Suppressor macrophage treated with lipopolysaccharide for 4 hours (primary cell): Measurements from ENCODE around the gene BCAS3.
"Not testable (repeated sequence)": the region's sequence is repeated elsewhere in the genome, so short reads cannot be mapped to it uniquely, and the experiment has no call there.

Source experiments
- DNase-seq: peaks from one replicate; pipeline ENCODE4 v3.0.0-alpha.2; 2020

The BCAS3 gene

GRCh38 chr17:61017317-61018006, 339.8 kb downstream of the BCAS3 start:
- no peak for DNase-seq

- DNase-seq = no peak
These were observed 341.3 kb downstream of the BCAS3 start for GRCh38 chr17:61018938-61019337.

GRCh38 chr17:61023996-61024395, 346.3 kb downstream of the BCAS3 start:
- DNase-seq = no peak

DNA sequence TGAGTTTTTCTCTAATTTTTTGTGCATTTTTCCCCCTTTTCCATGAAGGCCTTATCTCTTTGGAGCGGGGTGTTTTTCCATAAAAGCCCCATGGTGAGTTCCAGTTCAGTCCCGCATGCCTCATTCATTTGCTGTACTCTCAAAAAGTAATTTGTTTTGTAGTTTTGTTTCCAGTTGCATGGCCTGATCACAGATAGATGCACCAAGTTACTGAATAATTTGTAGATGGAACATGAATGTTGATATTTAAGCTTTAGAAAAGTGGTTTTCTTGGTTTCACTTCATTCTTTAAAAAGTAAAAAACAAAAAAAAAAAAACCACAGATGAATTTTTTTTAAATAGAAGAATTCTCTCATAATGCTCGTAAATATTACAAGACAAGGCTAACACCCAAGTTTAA, 349.2 kb downstream of the BCAS3 start:
- DNase-seq = no peak

GRCh38 chr17:61029181-61029580, 351.5 kb downstream of the BCAS3 start:
- DNase-seq = no peak

GRCh38 chr17:61040666-61041065, 363.0 kb downstream of the BCAS3 start:
- no peak for DNase-seq

GRCh38 chr17:61042348-61042747, 364.7 kb downstream of the BCAS3 start:
- DNase-seq = not testable (repeated sequence)

- DNase-seq = no peak
These were observed 369.9 kb downstream of the BCAS3 start for GRCh38 chr17:61047515-61047914.

DNA sequence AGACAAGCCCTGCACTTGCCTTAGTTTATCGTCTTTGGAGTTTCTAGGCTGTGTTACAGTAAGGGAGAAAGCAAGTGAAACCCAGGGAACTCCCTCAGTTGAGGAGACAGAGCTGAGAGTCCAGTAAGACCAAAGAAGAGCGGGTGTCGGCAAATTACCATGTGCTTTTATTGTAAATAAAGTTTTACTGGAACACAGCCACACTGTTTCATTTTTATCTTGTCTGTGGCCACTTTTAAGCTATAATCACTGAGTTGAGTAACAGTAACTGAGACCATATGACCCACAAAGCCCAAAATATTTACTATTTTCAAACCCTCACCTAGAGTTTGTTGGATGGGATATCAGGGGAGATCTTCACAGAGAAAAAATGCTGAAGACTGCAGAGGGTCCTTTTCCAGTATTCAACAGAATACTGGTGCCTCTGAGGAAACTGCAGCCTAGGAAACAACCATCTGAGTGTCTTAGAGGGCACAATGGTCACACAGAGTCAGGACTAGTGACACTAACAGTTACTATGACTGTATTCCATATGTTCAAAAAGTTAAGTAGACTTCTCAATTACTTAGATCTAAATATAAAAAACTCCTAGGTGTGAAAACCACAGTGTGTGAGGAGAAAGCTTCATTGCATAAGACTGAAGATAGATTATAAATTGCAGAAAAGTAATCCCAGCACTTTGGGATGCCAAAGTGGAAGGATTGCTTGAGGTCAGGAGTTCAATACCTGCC, 370.9 kb downstream of the BCAS3 start:
- DNase-seq = peak; percentile 0

DNA sequence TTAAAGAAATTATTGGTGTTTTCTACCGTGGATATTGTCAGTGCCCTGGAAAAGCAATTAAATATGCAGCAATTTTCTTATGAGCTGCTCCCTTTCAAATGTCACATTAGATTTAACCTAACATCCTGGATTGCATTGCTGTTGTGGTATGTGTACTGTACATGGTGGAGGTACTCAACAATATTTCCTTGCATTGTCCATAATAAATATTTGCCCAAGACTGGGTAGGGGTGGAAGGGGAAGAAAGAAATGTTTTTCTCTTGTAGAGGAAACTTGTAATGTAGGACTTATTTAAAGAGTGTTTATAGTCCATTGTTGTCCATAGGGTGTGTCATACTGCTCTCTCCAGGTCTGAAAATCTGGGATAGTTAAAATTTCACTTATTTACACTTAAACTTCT, 375.8 kb downstream of the BCAS3 start:
- no peak for DNase-seq

GRCh38 chr17:61054436-61054835, 376.8 kb downstream of the BCAS3 start:
- no peak for DNase-seq

- DNase-seq = no peak
These were observed 379.6 kb downstream of the BCAS3 start for GRCh38 chr17:61057257-61057656.

- no peak for DNase-seq
These were observed 380.4 kb downstream of the BCAS3 start for GRCh38 chr17:61058066-61058465.

GRCh38 chr17:61063528-61063927, 385.9 kb downstream of the BCAS3 start:
- DNase-seq = no peak

DNA sequence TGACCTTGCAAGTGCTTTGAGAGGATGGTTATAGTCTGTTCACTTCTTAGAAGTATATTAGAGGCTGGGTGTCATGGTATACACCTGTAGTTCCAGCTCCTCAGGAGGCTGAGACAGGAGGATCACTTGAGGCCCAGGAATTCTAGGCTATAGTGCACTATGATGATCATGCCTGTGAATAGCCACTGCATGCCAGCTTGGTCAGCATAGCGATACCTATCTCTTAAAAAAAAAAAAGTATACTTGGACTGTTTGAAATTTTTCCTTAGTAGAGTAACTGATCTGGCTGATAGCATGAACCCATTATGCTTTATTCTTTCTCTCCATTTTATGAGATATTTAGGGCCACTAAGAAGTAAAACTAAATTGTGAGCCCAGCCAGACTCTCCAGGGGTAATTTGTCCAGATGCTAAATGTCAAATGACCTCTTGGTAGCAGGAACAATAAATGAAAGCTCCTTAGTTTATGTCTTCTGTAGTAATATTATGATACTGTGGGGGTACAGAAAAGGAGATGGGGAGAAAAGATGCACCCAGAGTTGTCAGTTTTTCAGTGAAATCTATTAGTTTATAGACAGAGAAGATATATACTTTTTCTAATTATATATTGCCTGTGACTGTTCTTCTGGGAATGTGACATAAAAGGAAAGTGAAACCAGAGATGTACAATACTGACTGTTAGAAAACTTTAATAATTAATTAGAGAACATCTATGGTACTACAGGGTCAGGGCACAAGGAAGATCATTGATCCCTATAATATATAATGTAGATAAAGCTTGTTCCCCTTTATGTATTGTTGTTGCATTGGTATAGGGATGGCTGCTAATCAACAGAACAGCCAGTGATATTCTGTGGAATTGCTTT, 386.7 kb downstream of the BCAS3 start:
- peak; percentile 3 for DNase-seq

- DNase-seq = no peak
These were observed 387.7 kb downstream of the BCAS3 start for GRCh38 chr17:61065263-61065773.

GRCh38 chr17:61066062-61066461, 388.4 kb downstream of the BCAS3 start:
- no peak for DNase-seq

- DNase-seq = no peak
These were observed 393.0 kb downstream of the BCAS3 start for GRCh38 chr17:61070649-61071048.

DNA sequence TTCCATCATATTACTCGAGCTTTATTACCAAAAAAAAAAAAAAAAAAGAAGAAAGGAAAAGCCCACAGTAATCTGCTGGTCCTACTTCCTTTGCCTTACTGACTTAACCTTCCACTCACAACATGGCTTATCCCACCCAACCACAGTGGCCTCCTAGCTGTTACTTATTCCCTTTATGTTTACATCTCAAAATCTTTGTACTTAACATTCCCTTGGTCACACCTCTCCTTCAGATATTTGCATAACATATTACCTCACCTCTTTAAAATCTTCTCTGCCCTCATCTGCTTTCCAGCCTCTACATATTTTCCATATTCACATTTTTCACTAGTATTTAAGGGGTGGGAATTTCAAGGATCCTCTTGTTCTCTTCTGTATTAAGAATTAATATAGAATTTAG, 395.0 kb downstream of the BCAS3 start:
- no peak for DNase-seq

- no peak for DNase-seq
These were observed 395.5 kb downstream of the BCAS3 start for GRCh38 chr17:61073131-61073530.

GRCh38 chr17:61073799-61074513, 396.3 kb downstream of the BCAS3 start:
- no peak for DNase-seq

DNA sequence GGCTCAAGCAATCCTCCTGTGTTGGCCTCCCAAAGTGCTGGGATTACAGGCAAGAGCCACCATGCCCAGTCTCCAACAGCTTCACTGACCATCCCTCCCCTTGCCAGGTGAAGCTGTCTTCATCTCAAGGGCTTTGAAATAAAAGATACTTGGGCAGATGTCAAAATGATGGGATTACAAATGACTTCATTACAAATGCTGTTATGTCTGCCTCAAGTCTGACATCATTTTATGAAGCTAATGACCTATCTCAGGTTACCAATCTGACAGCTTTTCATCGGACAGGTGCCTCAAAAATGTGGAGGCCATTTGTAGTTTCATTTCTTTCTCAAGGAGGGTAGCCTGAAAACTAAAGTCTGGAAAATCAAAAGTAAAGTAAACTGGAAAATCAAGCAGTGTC, 398.3 kb downstream of the BCAS3 start:
- DNase-seq = no peak

DNA sequence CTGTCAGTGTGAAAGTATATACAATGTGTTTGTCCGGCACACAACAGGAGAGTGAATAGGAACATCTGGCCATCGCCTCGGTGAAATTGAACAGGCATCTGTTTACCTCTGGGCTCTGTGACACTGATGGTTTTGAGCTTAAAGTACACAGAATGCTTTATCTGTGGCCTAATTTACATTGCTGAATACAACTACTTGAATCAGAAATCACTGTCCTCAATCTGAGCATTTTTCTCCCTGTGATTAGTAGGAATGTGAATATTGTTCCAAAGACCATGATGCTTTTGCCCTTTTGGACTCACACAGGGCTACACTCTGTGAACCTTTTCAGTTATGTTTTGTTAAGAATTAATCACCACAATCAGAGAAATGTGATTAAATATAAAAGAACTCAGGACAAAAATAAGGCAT, 399.0 kb downstream of the BCAS3 start:
- no peak for DNase-seq
